ENCODE data around the gene TMEM271. TPM values are rescaled to one million over a fixed set of nuclear protein-coding genes. Genes with fewer than 3 reads are reported as not detected.

The TMEM271 gene
- polyA plus RNA-seq, 1 donor from 2014 or later, result 16.0 TPM

GRCh38 chr4:621296-622070 lies 45.4 kb upstream of the TMEM271 start:
- Histone ChIP-seq H3K27me3 (ENCODE audit: insufficient read depth, low read depth, low read length) (no peaks in the 10 kb centered on the region), H3K9ac (ENCODE audit: low read length) (no peak overlapping the region), H2AFZ (ENCODE audit: low read depth, low read length) (no peak overlapping the region), H4K20me1 (ENCODE audit: insufficient read depth) (no peaks in the 10 kb centered on the region), H3K4me2 (ENCODE audit: low read length) (no peak overlapping the region), H3K27ac (ENCODE audit: low read length) (no peak overlapping the region), H3F3A (ENCODE audit: insufficient read depth, low read length, poor library complexity, severe bottlenecking) (no peaks in the 10 kb centered on the region), H3K36me3 (ENCODE audit: insufficient read depth, low read length) (no peaks in the 10 kb centered on the region), H3K9me3 (ENCODE audit: low read length) (no peaks in the 10 kb centered on the region), H3K9me2 (ENCODE audit: insufficient read depth, low read length) (no peaks in the 10 kb centered on the region), H3K4me3 (ENCODE audit: low read length) (no peak overlapping the region), H3K79me2 (replicated peaks; ENCODE audit: insufficient read depth, low read length) (no peaks in the 10 kb centered on the region)
- no peak for TF ChIP-seq RAD21 (conservative IDR thresholded peaks at IDR 0.05)
- no peak for TF ChIP-seq MXI1 (conservative IDR thresholded peaks at IDR 0.05; ENCODE audit: poor library complexity, severe bottlenecking)
- no peak for TF ChIP-seq POLR2AphosphoS5 (IDR thresholded peaks at IDR 0.05)
- TF ChIP-seq TAF1 (IDR thresholded peaks at IDR 0.05; ENCODE audit: low read depth), result no peak
- no peak for TF ChIP-seq SMC3 (conservative IDR thresholded peaks at IDR 0.05; ENCODE audit: poor library complexity)
- TF ChIP-seq EZH2 (IDR thresholded peaks at IDR 0.05; ENCODE audit: borderline replicate concordance, insufficient read depth, low read length, poor library complexity, severe bottlenecking), result no peak
- TF ChIP-seq CTCF (IDR thresholded peaks at IDR 0.05; ENCODE audit: poor library complexity, severe bottlenecking), result no peak
- TF ChIP-seq EP300 (conservative IDR thresholded peaks at IDR 0.05; ENCODE audit: poor library complexity, severe bottlenecking), result no peak
- no peak for TF ChIP-seq REST (IDR thresholded peaks at IDR 0.05; ENCODE audit: borderline replicate concordance)

- no peaks in the 10 kb centered on the region for H3K9me3 ChIP-seq (ENCODE audit: low read length)
- no peak overlapping the region for H3K27ac ChIP-seq (ENCODE audit: low read length)
- H4K20me1 ChIP-seq (ENCODE audit: insufficient read depth), result no peaks in the 10 kb centered on the region
- H3K9me2 ChIP-seq (ENCODE audit: insufficient read depth, low read length), result no peaks in the 10 kb centered on the region
- no peaks in the 10 kb centered on the region for H3K36me3 ChIP-seq (ENCODE audit: insufficient read depth, low read length)
- H2AFZ ChIP-seq (ENCODE audit: low read depth, low read length), result no peak overlapping the region
- no peak overlapping the region for H3K4me3 ChIP-seq (ENCODE audit: low read length)
- H3F3A ChIP-seq (ENCODE audit: insufficient read depth, low read length, poor library complexity, severe bottlenecking), result no peaks in the 10 kb centered on the region
- no peaks in the 10 kb centered on the region for H3K27me3 ChIP-seq (ENCODE audit: insufficient read depth, low read depth, low read length)
- TF ChIP-seq REST (IDR thresholded peaks at IDR 0.05; ENCODE audit: borderline replicate concordance) (no peak), EZH2 (IDR thresholded peaks at IDR 0.05; ENCODE audit: borderline replicate concordance, insufficient read depth, low read length, poor library complexity, severe bottlenecking) (no peak)
- H3K9ac ChIP-seq (ENCODE audit: low read length), result no peak overlapping the region
- no peak overlapping the region for H3K4me2 ChIP-seq (ENCODE audit: low read length)
- no peaks in the 10 kb centered on the region for H3K79me2 ChIP-seq (replicated peaks; ENCODE audit: insufficient read depth, low read length)
These were observed 44.8 kb upstream of the TMEM271 start for GRCh38 chr4:620851-621261.

Measured in neural cell (in vitro differentiated cells).